ENCODE measurements around the gene TNFSF12. TPM values are rescaled to one million over a fixed set of nuclear protein-coding genes. Genes with fewer than 3 reads are reported as not detected.

The TNFSF12 gene
- total and polyA plus RNA-seq, 2 donors from 2014 or later = 48.0 to 61.8 TPM

DNA sequence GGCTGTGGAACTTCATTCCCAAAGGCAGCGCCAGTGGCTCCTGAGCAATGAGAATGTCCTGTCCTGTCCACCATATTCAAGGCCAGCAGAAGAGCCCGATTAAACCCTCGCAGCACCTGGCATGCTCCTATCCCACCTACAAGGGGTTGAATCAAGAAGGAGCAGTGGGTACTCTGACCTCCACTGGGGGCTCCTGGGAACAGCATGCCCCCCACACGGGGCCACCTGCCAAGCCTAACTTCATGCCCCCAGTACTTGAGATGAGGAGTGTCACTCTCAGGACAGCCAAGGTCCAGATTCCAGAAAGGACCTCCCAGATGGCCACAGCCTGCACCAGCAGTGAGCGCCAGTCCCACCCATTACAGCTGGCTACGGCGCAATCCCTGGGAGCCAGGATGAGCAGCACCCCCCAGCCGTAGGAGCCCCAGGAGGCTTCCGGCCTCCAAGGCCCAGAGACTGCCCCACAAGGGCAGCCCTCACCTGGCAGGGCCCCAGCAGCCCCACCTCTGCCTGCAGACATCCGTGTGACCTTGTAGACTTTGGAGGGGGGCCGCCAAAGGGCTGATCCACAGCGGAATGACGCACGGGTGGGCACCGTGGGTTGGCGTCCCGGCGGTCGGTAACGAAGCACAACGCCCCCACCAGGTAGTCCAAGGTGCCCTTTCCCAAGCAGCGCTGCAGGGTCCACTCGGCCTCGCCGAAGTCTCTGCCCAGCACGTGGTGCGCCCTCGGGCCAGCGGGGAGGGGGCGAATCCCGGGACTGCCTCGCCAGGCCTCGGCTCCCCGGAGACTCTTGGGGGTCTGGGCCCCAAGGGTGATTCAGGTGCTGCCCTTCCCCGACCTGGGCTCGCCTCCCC, 33.8 kb downstream of the TNFSF12 start:
- H3K9ac ChIP-seq (ENCODE audit: low read length in 3 of 3) = peak overlapping the region in 1 of 3 donors; percentile 95
- intact Hi-C loops (cut with DNase I) = no loop called here
- TF ChIP-seq, protein P1, sequence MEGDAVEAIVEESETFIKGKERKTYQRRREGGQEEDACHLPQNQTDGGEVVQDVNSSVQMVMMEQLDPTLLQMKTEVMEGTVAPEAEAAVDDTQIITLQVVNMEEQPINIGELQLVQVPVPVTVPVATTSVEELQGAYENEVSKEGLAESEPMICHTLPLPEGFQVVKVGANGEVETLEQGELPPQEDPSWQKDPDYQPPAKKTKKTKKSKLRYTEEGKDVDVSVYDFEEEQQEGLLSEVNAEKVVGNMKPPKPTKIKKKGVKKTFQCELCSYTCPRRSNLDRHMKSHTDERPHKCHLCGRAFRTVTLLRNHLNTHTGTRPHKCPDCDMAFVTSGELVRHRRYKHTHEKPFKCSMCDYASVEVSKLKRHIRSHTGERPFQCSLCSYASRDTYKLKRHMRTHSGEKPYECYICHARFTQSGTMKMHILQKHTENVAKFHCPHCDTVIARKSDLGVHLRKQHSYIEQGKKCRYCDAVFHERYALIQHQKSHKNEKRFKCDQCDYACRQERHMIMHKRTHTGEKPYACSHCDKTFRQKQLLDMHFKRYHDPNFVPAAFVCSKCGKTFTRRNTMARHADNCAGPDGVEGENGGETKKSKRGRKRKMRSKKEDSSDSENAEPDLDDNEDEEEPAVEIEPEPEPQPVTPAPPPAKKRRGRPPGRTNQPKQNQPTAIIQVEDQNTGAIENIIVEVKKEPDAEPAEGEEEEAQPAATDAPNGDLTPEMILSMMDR (IDR thresholded peaks at IDR 0.05; ENCODE audit: borderline replicate concordance, extremely low read depth, insufficient read depth) = no peak
- peaks cover 6 to 18% (median 10%) of the 10 kb centered on the region in 3 donors for H3K36me3 ChIP-seq (ENCODE audit: control insufficient read depth in 2 of 3, insufficient read depth in 3 of 3, low read length in 3 of 3)
- FAIRE-seq = no peak
- peak in 2 of 5 donors; percentile 16 to 90 for DNase-seq
- peaks cover 0 to 40% (median 39%) of the 10 kb centered on the region in 3 donors for H3K4me1 ChIP-seq (ENCODE audit: control insufficient read depth in 2 of 3, insufficient read depth in 2 of 3, low read depth in 1 of 3, low read length in 3 of 3)
- H3K9me3 ChIP-seq (ENCODE audit: control insufficient read depth in 2 of 3, insufficient read depth in 1 of 3, low read length in 3 of 3) = no peaks in the 10 kb centered on the region
- peak overlapping the region in 2 of 3 donors; percentile 16 to 98 for H3K4me3 ChIP-seq (ENCODE audit: low read length in 3 of 3)
- H3K27me3 ChIP-seq (ENCODE audit: control insufficient read depth, insufficient read depth, low read length) = no peaks in the 10 kb centered on the region
- H3K27ac ChIP-seq (ENCODE audit: low read depth in 2 of 2, low read length in 2 of 2) = peak overlapping the region; percentile 98 to 99

DNA sequence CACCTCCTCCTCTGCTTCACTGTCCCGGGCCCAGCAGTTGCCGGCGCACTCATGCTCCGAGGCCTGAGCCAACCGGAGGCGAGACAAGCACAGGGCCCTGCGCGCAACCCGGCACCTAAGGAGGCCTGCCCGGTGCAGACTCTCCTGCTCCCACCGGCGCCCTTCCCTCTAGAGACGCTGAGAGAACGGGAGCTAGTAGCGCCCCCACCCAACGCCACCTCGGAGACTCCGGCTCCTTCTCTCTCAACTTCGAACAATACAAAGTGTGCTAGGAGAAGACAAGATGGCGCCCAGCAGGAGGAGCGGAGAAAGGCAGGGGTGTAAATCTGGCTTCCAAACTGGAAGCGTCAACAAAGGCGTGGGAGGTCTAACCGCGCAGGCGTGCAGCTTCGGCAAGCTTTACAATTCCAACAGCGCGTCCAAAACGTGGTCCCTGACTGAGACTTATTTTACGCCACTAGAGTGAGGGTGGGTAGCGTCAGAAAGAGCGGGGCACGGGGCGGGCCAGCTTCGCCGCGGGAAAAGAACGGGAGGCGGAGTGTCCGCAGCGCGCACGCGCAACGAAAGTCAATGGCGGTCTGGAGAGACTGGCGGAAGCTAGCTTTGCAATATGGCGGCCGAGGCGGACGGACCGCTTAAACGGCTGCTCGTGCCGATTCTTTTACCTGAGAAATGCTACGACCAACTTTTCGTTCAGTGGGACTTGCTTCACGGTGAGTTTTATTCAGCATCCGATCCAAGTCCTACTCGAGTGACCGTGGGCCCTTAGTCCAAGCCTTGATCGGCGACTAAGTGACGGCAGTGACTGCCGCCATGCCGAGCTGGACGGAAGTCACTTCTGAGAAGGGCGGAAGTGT, 34.6 kb downstream of the TNFSF12 start, which contains the start of gene MPDU1:
TSS of gene MPDU1 (plus strand) at position 600 of the 857 bp plus-strand sequence. CDS start at position 611, 11 bp downstream.
- H3K9ac ChIP-seq (ENCODE audit: low read length in 3 of 3) = peak within 1 kb of the TSS; percentile 91 to 97 (median 95)
- FAIRE-seq (peak; percentile 39), DNase-seq (peak; percentile 99)
- H3K9me3 ChIP-seq (ENCODE audit: control insufficient read depth in 2 of 3, insufficient read depth in 1 of 3, low read length in 3 of 3) = no peaks in the 10 kb centered on the region
- peak within 1 kb of the TSS; percentile 98 to 99 for H3K27ac ChIP-seq (ENCODE audit: low read depth in 2 of 2, low read length in 2 of 2)
- TF ChIP-seq, protein P1 (IDR thresholded peaks at IDR 0.05; ENCODE audit: borderline replicate concordance, extremely low read depth, insufficient read depth) = no peak
- no peaks in the 10 kb centered on the region for H3K27me3 ChIP-seq (ENCODE audit: control insufficient read depth, insufficient read depth, low read length)
- peaks cover 0 to 40% (median 37%) of the 10 kb centered on the region in 3 donors for H3K4me1 ChIP-seq (ENCODE audit: control insufficient read depth in 2 of 3, insufficient read depth in 2 of 3, low read depth in 1 of 3, low read length in 3 of 3)
- H3K4me3 ChIP-seq (ENCODE audit: low read length in 3 of 3) = peak within 1 kb of the TSS; percentile 98 to 99 (median 99)
- H3K36me3 ChIP-seq (ENCODE audit: control insufficient read depth in 2 of 3, insufficient read depth in 3 of 3, low read length in 3 of 3) = peaks cover 0 to 13% (median 5%) of the 10 kb centered on the region in 3 donors
- intact Hi-C loops (cut with DNase I) = no loop called here

DNA sequence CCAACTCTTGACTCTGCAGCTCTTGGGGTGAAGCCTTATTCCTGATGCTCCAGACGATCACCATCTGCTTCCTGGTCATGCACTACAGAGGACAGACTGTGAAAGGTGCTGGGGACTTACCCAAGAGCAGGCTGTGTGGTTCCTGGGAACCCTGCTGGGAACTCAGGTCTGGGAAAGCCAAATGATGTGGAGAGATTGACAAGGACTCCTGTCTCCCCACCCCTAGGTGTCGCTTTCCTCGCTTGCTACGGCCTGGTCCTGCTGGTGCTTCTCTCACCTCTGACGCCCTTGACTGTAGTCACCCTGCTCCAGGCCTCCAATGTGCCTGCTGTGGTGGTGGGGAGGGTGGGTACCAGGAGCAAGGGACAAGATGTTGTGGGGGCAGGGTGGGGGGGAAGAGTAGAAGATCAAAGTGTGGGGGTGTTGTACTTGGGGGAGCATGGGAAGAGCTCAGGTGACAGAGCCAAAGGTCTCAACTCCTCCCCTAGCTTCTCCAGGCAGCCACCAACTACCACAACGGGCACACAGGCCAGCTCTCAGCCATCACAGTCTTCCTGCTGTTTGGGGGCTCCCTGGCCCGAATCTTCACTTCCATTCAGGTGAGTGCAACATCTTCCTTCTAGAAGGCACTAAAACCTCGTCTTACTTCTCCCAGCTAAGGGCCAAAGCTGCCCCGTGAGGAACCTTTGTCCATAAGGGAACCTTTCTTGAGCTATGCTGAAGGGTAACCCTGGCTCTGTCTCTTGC, 38.0 kb downstream of the TNFSF12 start:
- peaks cover 0 to 27% (median 25%) of the 10 kb centered on the region in 3 donors for H3K4me1 ChIP-seq (ENCODE audit: control insufficient read depth in 2 of 3, insufficient read depth in 2 of 3, low read depth in 1 of 3, low read length in 3 of 3)
- H3K27ac ChIP-seq (ENCODE audit: low read depth in 2 of 2, low read length in 2 of 2) = no peak overlapping the region
- no peak overlapping the region for H3K4me3 ChIP-seq (ENCODE audit: low read length in 3 of 3)
- H3K9ac ChIP-seq (ENCODE audit: low read length in 3 of 3) = no peak overlapping the region
- no peaks in the 10 kb centered on the region for H3K27me3 ChIP-seq (ENCODE audit: control insufficient read depth, insufficient read depth, low read length)
- H3K36me3 ChIP-seq (ENCODE audit: control insufficient read depth in 2 of 3, insufficient read depth in 3 of 3, low read length in 3 of 3) = peaks cover 0 to 19% (median 11%) of the 10 kb centered on the region in 3 donors
- FAIRE-seq (no peak), DNase-seq (peak in 3 of 5 donors; percentile 21 to 55 (median 37))
- intact Hi-C loops (cut with DNase I) = no loop called here
- TF ChIP-seq, protein P1 (IDR thresholded peaks at IDR 0.05; ENCODE audit: borderline replicate concordance, extremely low read depth, insufficient read depth) = no peak
- no peaks in the 10 kb centered on the region for H3K9me3 ChIP-seq (ENCODE audit: control insufficient read depth in 2 of 3, insufficient read depth in 1 of 3, low read length in 3 of 3)
